Endodermal cell (in vitro differentiated cells): ENCODE data around the gene RYR2. TPM values are rescaled to one million over a fixed set of nuclear protein-coding genes. Genes with fewer than 3 reads are reported as not detected.

ENCODE experiments used
- DNase-seq: peaks from one replicate; pipeline ENCODE4 v3.0.0-alpha.2; 2017
- H3K27ac ChIP-seq: 2 replicates; pipeline ENCODE4 v1.5.1; 2013; ENCODE audit warnings: mild to moderate bottlenecking, low read depth, low read length, moderate library complexity
- H3K27me3 ChIP-seq: 2 replicates; pipeline ENCODE4 v1.6.1; 2013; ENCODE audit warnings: mild to moderate bottlenecking, low read length, moderate library complexity; ENCODE audit not compliant: insufficient read depth, control insufficient read depth, poor library complexity, severe bottlenecking
- H3K36me3 ChIP-seq: 2 replicates; pipeline ENCODE4 v1.7.0; 2013; ENCODE audit warnings: mild to moderate bottlenecking, low read length, moderate library complexity; ENCODE audit not compliant: control insufficient read depth, insufficient read depth
- H3K4me1 ChIP-seq: one replicate; pipeline ENCODE4 v1.7.0; 2013; ENCODE audit warnings: low read length; ENCODE audit not compliant: control insufficient read depth, insufficient read depth
- H3K4me3 ChIP-seq: 2 replicates; pipeline ENCODE4 v1.5.1; 2013; ENCODE audit warnings: mild to moderate bottlenecking, low read length, moderate library complexity
- H3K9ac ChIP-seq: 2 replicates; pipeline ENCODE4 v1.6.1; 2013; ENCODE audit warnings: mild to moderate bottlenecking, low read length, moderate library complexity; ENCODE audit not compliant: poor library complexity, severe bottlenecking; ENCODE audit errors: extremely low read depth
- H3K9me3 ChIP-seq: 2 replicates; pipeline ENCODE4 v1.6.1; 2013; ENCODE audit warnings: mild to moderate bottlenecking, low read length, moderate library complexity; ENCODE audit not compliant: control insufficient read depth
- H3K27ac Mint-ChIP-seq: 2 replicates; pipeline ENCODE4 v1.8.0; 2020; ENCODE audit warnings: mixed read lengths
- H3K27me3 Mint-ChIP-seq: 2 replicates; pipeline ENCODE4 v1.8.0; 2021; ENCODE audit warnings: mild to moderate bottlenecking, mixed read lengths; ENCODE audit not compliant: insufficient read depth
- H3K36me3 Mint-ChIP-seq: 2 replicates; pipeline ENCODE4 v1.8.0; 2020; ENCODE audit warnings: low read depth, mixed read lengths
- H3K4me1 Mint-ChIP-seq: 2 replicates; pipeline ENCODE4 v1.8.0; 2020; ENCODE audit warnings: mixed read lengths
- H3K4me3 Mint-ChIP-seq: 2 replicates; pipeline ENCODE4 v1.8.0; 2020; ENCODE audit warnings: mild to moderate bottlenecking, moderate library complexity, mixed read lengths
- H3K9me3 Mint-ChIP-seq: 2 replicates; pipeline ENCODE4 v1.8.0; 2020; ENCODE audit warnings: mild to moderate bottlenecking, mixed read lengths
- CTCF ChIP-seq: fragments of 200-600 bp; sonication (generic); conservative IDR thresholded peaks from 2 replicates; pipeline ENCODE4 v1.5.0; 2021; ENCODE audit warnings: antibody characterized with exemption, mild to moderate bottlenecking
- WGBS, 2 experiments: methylation state at CpG; one replicate each; pipeline versions ENCODE4 v1.1.5 to v1.1.7; 2013; ENCODE audit warnings: missing lambda C conversion rate in 2 of 2, mixed read lengths in 1 of 2; ENCODE audit not compliant: insufficient coverage in 1 of 2, insufficient read length in 1 of 2; 5-methylcytosine and 5-hydroxymethylcytosine counted together
- total RNA-seq, 2 donors: library from RNA; stranded (reverse); fragmentation: NEBNext Ultra II Directional in 1 of 2; extraction: Animal tissue kit (Norgen Biotek cat#: 25700) in 1 of 2; gene quantifications; 2 replicates in 1 of 2; 3 replicates in 1 of 2; pipeline ENCODE4 v1.2.1, GENCODE V29; 2021

Gene RYR2
- total RNA-seq, 2 donors from 2014 or later = 0.95 to 2.4 TPM

- TF ChIP-seq CTCF = no peak
Measured at GRCh38 chr1:237701534-237701933, 659.5 kb downstream of the RYR2 start.

GRCh38 chr1:237702161-237702560, 660.2 kb downstream of the RYR2 start:
- DNase-seq = no peak
- Histone ChIP-seq H3K4me3 (no peak overlapping the region), H3K4me1 (no peaks in the 10 kb centered on the region), H3K27ac (no peak overlapping the region), H3K9me3 (no peaks in the 10 kb centered on the region), H3K27me3 (no peaks in the 10 kb centered on the region), H3K36me3 (no peaks in the 10 kb centered on the region), H3K9ac (no peak overlapping the region)
- Mint-ChIP-seq H3K9me3 (no peaks in the 10 kb centered on the region), H3K4me3 (no peak overlapping the region), H3K27me3 (no peaks in the 10 kb centered on the region), H3K4me1 (no peaks in the 10 kb centered on the region), H3K27ac (no peak overlapping the region), H3K36me3 (no peaks in the 10 kb centered on the region)
- TF ChIP-seq CTCF = no peak
- 80% methylated on average over 1 of the region's 2 CpGs; no CpG with 5 or more reads in 1 of the 2 experiments for WGBS, 2 experiments

More at GRCh38 chr1:237701534-237701933, 659.5 kb downstream of the RYR2 start:
- no peak overlapping the region for H3K4me3 ChIP-seq
- H3K9ac ChIP-seq = no peak overlapping the region
- no peaks in the 10 kb centered on the region for H3K4me1 ChIP-seq
- 92% methylated on average over 2 of the region's 2 CpGs; no CpG with 5 or more reads in 1 of the 2 experiments for WGBS, 2 experiments
- no peak overlapping the region for H3K27ac Mint-ChIP-seq
- no peaks in the 10 kb centered on the region for H3K27me3 Mint-ChIP-seq
- no peaks in the 10 kb centered on the region for H3K9me3 Mint-ChIP-seq
- no peaks in the 10 kb centered on the region for H3K4me1 Mint-ChIP-seq
- no peak overlapping the region for H3K4me3 Mint-ChIP-seq
- H3K36me3 ChIP-seq = no peaks in the 10 kb centered on the region
- no peaks in the 10 kb centered on the region for H3K36me3 Mint-ChIP-seq
- H3K27ac ChIP-seq = no peak overlapping the region
- no peak for DNase-seq
- no peaks in the 10 kb centered on the region for H3K9me3 ChIP-seq
- H3K27me3 ChIP-seq = no peaks in the 10 kb centered on the region

GRCh38 chr1:237705462-237705861, 663.5 kb downstream of the RYR2 start:
- TF ChIP-seq CTCF = no peak
- Histone ChIP-seq H3K4me1 (no peaks in the 10 kb centered on the region), H3K4me3 (no peak overlapping the region), H3K27ac (no peak overlapping the region), H3K27me3 (no peaks in the 10 kb centered on the region), H3K9me3 (no peaks in the 10 kb centered on the region), H3K9ac (no peak overlapping the region), H3K36me3 (no peaks in the 10 kb centered on the region)
- H3K27ac Mint-ChIP-seq = no peak overlapping the region
- no peaks in the 10 kb centered on the region for H3K27me3 Mint-ChIP-seq
- no peaks in the 10 kb centered on the region for H3K9me3 Mint-ChIP-seq
- H3K4me1 Mint-ChIP-seq = no peaks in the 10 kb centered on the region
- 95 to 97% methylated on average over 4 of the region's 4 CpGs for WGBS, 2 experiments
- DNase-seq = no peak
- H3K36me3 Mint-ChIP-seq = no peaks in the 10 kb centered on the region
- H3K4me3 Mint-ChIP-seq = no peak overlapping the region
